H9 (cell line): ENCODE results near the gene PHTF1. TPM values are rescaled to one million over a fixed set of nuclear protein-coding genes. Genes with fewer than 3 reads are reported as not detected.

ENCODE experiments used
- DNase-seq: peaks from one replicate; pipeline ENCODE4 v3.0.0-alpha.2; 2017
- H2AFZ ChIP-seq: one replicate; pipeline ENCODE4 v1.6.1; 2013; ENCODE audit warnings: mild to moderate bottlenecking, low read length, control low read depth, moderate library complexity
- H2AK5ac ChIP-seq: 2 replicates; pipeline ENCODE4 v1.6.1; 2013; ENCODE audit warnings: low read length, control low read depth, mixed read lengths; ENCODE audit not compliant: insufficient read length
- H2BK120ac ChIP-seq: one replicate; pipeline ENCODE4 v1.6.1; 2013; ENCODE audit warnings: low read depth, mild to moderate bottlenecking, low read length, control low read depth, inconsistent platforms; ENCODE audit not compliant: poor library complexity, severe bottlenecking
- H2BK12ac ChIP-seq: 2 replicates; pipeline ENCODE4 v1.6.1; 2013; ENCODE audit warnings: low read length, control low read depth, mixed read lengths, low read depth; ENCODE audit not compliant: insufficient read length
- H2BK15ac ChIP-seq: 2 replicates; pipeline ENCODE4 v1.6.1; 2013; ENCODE audit warnings: low read depth, low read length, control low read depth
- H2BK20ac ChIP-seq: one replicate; pipeline ENCODE4 v1.6.1; 2013; ENCODE audit warnings: low read depth, mild to moderate bottlenecking, low read length, control low read depth, inconsistent platforms; ENCODE audit not compliant: poor library complexity, severe bottlenecking
- H2BK5ac ChIP-seq: 2 replicates; pipeline ENCODE4 v1.6.1; 2013; ENCODE audit warnings: low read length, control low read depth, mixed read lengths; ENCODE audit not compliant: insufficient read length
- H3K14ac ChIP-seq: 2 replicates; pipeline ENCODE4 v1.6.1; 2013; ENCODE audit warnings: low read length, control low read depth; ENCODE audit not compliant: insufficient read depth
- H3K18ac ChIP-seq: 2 replicates; pipeline ENCODE4 v1.6.1; 2013; ENCODE audit warnings: low read depth, mild to moderate bottlenecking, mixed read lengths, low read length, control low read depth; ENCODE audit not compliant: insufficient read length
- H3K23ac ChIP-seq: 2 replicates; pipeline ENCODE4 v1.6.1; 2013; ENCODE audit warnings: low read length, control low read depth, mixed read lengths, low read depth; ENCODE audit not compliant: insufficient read length
- H3K23me2 ChIP-seq: 2 replicates; pipeline ENCODE4 v1.6.1; 2013; ENCODE audit warnings: low read depth, mild to moderate bottlenecking, mixed read lengths, low read length, control low read depth; ENCODE audit not compliant: insufficient read length, poor library complexity, severe bottlenecking
- H3K27ac ChIP-seq: 2 replicates; pipeline ENCODE4 v1.5.1; 2013; ENCODE audit warnings: low read length, control low read depth, mixed read lengths, low read depth; ENCODE audit not compliant: insufficient read length
- H3K27me3 ChIP-seq: 2 replicates; pipeline ENCODE4 v1.6.1; 2013; ENCODE audit warnings: low read length, control low read depth, inconsistent platforms; ENCODE audit not compliant: insufficient read depth
- H3K4ac ChIP-seq: 2 replicates; pipeline ENCODE4 v1.6.1; 2013; ENCODE audit warnings: low read depth, mild to moderate bottlenecking, control low read depth, inconsistent platforms, low read length, moderate library complexity
- H3K4me1 ChIP-seq: 2 replicates; pipeline ENCODE4 v1.6.1; 2013; ENCODE audit warnings: low read length, control low read depth, inconsistent platforms; ENCODE audit not compliant: insufficient read depth
- H3K4me2 ChIP-seq: 2 replicates; pipeline ENCODE4 v1.6.1; 2013; ENCODE audit warnings: low read length, control low read depth, mixed read lengths; ENCODE audit not compliant: insufficient read length, insufficient read depth
- H3K56ac ChIP-seq: 2 replicates; pipeline ENCODE4 v1.6.1; 2013; ENCODE audit warnings: low read depth, mild to moderate bottlenecking, mixed read lengths, low read length, control low read depth; ENCODE audit not compliant: insufficient read length
- H3K79me1 ChIP-seq: 2 replicates; pipeline ENCODE4 v1.6.1; 2013; ENCODE audit warnings: low read depth, mild to moderate bottlenecking, moderate library complexity, low read length, control low read depth, inconsistent platforms; ENCODE audit not compliant: insufficient read depth, poor library complexity, severe bottlenecking
- H3K79me2 ChIP-seq: 2 replicates; pipeline ENCODE4 v1.6.1; 2013; ENCODE audit warnings: low read length, control low read depth, inconsistent platforms; ENCODE audit not compliant: insufficient read depth
- H3K9ac ChIP-seq: 2 replicates; pipeline ENCODE4 v1.6.1; 2013; ENCODE audit warnings: low read length, control low read depth, mixed read lengths; ENCODE audit not compliant: insufficient read length; ENCODE audit errors: extremely low read depth
- H3K9me3 ChIP-seq: one replicate; pipeline ENCODE4 v1.6.1; 2013; ENCODE audit warnings: low read depth, low read length, inconsistent platforms; ENCODE audit not compliant: control insufficient read depth
- H3T11ph ChIP-seq: one replicate; pipeline ENCODE4 v1.6.1; 2013; ENCODE audit warnings: mild to moderate bottlenecking, low read length, control low read depth, inconsistent platforms
- H4K20me1 ChIP-seq: one replicate; pipeline ENCODE4 v1.6.1; 2013; ENCODE audit not compliant: control insufficient read depth, insufficient read length, insufficient read depth
- H4K5ac ChIP-seq: 2 replicates; pipeline ENCODE4 v1.6.1; 2013; ENCODE audit warnings: low read depth, mild to moderate bottlenecking, mixed read lengths, low read length, control low read depth; ENCODE audit not compliant: insufficient read length
- H4K8ac ChIP-seq: replicated peaks from 2 replicates; pipeline ENCODE4 v1.6.1; 2013; ENCODE audit warnings: low read length, control low read depth, mixed read lengths, low read depth; ENCODE audit not compliant: insufficient read length
- H4K91ac ChIP-seq: 2 replicates; pipeline ENCODE4 v1.6.1; 2013; ENCODE audit warnings: low read depth, mild to moderate bottlenecking, moderate library complexity, mixed read lengths, low read length, control low read depth; ENCODE audit not compliant: insufficient read length
- H3K27ac Mint-ChIP-seq, 3 experiments: 2 replicates in 2 of 3; 3 replicates in 1 of 3; pipeline ENCODE4 v1.8.0; 2020 to 2021; ENCODE audit warnings: mixed read lengths in 3 of 3, mild to moderate bottlenecking in 1 of 3, moderate library complexity in 1 of 3
- H3K27me3 Mint-ChIP-seq: 2 replicates; pipeline ENCODE4 v1.8.0; 2021; ENCODE audit warnings: low read depth, mild to moderate bottlenecking, moderate library complexity, mixed read lengths
- H3K36me3 Mint-ChIP-seq, 3 experiments: 2 replicates in 2 of 3; 3 replicates in 1 of 3; pipeline ENCODE4 v1.8.0; 2020 to 2021; ENCODE audit warnings: low read depth in 3 of 3, mixed read lengths in 3 of 3; ENCODE audit not compliant: insufficient read depth in 1 of 3
- H3K4me1 Mint-ChIP-seq, 2 experiments: 2 replicates each; pipeline ENCODE4 v1.8.0; 2020; ENCODE audit warnings: mixed read lengths in 2 of 2
- H3K4me3 Mint-ChIP-seq, 2 experiments: 2 replicates in 1 of 2; 3 replicates in 1 of 2; pipeline ENCODE4 v1.8.0; 2020 to 2021; ENCODE audit warnings: mild to moderate bottlenecking in 2 of 2, mixed read lengths in 2 of 2, moderate library complexity in 1 of 2
- H3K9me3 Mint-ChIP-seq, 2 experiments: 2 replicates in 1 of 2; 3 replicates in 1 of 2; pipeline ENCODE4 v1.8.0; 2020; ENCODE audit warnings: mild to moderate bottlenecking in 2 of 2, mixed read lengths in 2 of 2, moderate library complexity in 1 of 2
- WGBS: extraction: QIAGEN DNeasy Blood & Tissue Kit; methylation state at CpG from one replicate; pipeline ENCODE4 v1.1.7; 2013; ENCODE audit warnings: missing lambda C conversion rate, low lambda C conversion rate, mixed read lengths; ENCODE audit not compliant: insufficient read length; ENCODE audit errors: extremely low coverage; 5-methylcytosine and 5-hydroxymethylcytosine counted together
- total RNA-seq: library from RNA; stranded (reverse); gene quantifications from 2 replicates; pipeline ENCODE4 v1.2.1, GENCODE V29; 2021
- TF ChIP-seq, protein P1 (sequence below): fragments of 200-600 bp; sonication (generic); conservative IDR thresholded peaks from 3 replicates; pipeline ENCODE4 v1.8.0; 2021; ENCODE audit warnings: antibody characterized with exemption, mild to moderate bottlenecking

The PHTF1 gene
- total RNA-seq, 1 experiment from 2014 or later = 28.4 TPM

DNA sequence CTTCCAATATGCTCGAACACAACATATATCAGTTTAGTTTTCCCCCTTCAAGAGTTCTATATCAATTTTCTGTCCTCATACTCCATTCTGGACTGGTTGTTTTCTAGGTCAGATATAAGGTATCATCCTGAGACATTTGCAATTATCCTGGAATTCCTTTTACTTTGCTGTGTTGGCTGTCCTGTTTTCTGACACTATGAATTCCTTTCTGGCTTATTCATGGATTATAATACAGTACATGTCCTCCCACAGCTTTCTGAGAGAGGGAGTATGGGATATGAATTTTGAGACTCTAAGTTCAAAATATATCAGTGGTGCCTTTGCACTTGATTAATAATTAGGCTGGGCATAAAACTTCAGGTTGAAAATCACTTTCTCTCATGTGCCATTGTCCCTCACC, 11.9 kb downstream of the PHTF1 start:
- Histone ChIP-seq H3T11ph (no peak overlapping the region), H4K91ac (no peak overlapping the region), H3K27ac (no peak overlapping the region), H3K23ac (no peak overlapping the region), H3K79me2 (no peaks in the 10 kb centered on the region), H2BK20ac (no peak overlapping the region), H4K20me1 (no peaks in the 10 kb centered on the region), H2BK15ac (no peak overlapping the region), H3K18ac (no peak overlapping the region), H3K56ac (no peak overlapping the region), H2BK5ac (no peak overlapping the region), H2BK120ac (no peak overlapping the region), H4K5ac (no peak overlapping the region), H3K4me2 (no peak overlapping the region), H3K9me3 (no peaks in the 10 kb centered on the region), H2AK5ac (no peak overlapping the region), H3K4ac (no peak overlapping the region), H2BK12ac (no peak overlapping the region), H3K27me3 (no peaks in the 10 kb centered on the region), H3K9ac (no peak overlapping the region), H4K8ac (no peak overlapping the region), H3K14ac (no peak overlapping the region), H3K23me2 (no peaks in the 10 kb centered on the region), H3K79me1 (no peaks in the 10 kb centered on the region), H2AFZ (no peak overlapping the region), H3K4me1 (no peaks in the 10 kb centered on the region)
- DNase-seq = no peak
- peaks cover 26 to 44% (median 43%) of the 10 kb centered on the region in 3 experiments for H3K36me3 Mint-ChIP-seq
- no peak overlapping the region for H3K4me3 Mint-ChIP-seq
- H3K27ac Mint-ChIP-seq = no peak overlapping the region
- no peaks in the 10 kb centered on the region for H3K27me3 Mint-ChIP-seq
- peaks cover 4 to 6% of the 10 kb centered on the region in 2 experiments; a peak in 3 of 5 replicates for H3K9me3 Mint-ChIP-seq
- TF ChIP-seq, protein P1, sequence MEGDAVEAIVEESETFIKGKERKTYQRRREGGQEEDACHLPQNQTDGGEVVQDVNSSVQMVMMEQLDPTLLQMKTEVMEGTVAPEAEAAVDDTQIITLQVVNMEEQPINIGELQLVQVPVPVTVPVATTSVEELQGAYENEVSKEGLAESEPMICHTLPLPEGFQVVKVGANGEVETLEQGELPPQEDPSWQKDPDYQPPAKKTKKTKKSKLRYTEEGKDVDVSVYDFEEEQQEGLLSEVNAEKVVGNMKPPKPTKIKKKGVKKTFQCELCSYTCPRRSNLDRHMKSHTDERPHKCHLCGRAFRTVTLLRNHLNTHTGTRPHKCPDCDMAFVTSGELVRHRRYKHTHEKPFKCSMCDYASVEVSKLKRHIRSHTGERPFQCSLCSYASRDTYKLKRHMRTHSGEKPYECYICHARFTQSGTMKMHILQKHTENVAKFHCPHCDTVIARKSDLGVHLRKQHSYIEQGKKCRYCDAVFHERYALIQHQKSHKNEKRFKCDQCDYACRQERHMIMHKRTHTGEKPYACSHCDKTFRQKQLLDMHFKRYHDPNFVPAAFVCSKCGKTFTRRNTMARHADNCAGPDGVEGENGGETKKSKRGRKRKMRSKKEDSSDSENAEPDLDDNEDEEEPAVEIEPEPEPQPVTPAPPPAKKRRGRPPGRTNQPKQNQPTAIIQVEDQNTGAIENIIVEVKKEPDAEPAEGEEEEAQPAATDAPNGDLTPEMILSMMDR = no peak
- peaks cover 0 to 7% of the 10 kb centered on the region in 2 experiments; a peak in 2 of 4 replicates for H3K4me1 Mint-ChIP-seq
- WGBS = 100% methylated on average over 1 of the region's 1 CpG
